Measurements from ENCODE around the gene ACR. TPM values are rescaled to one million over a fixed set of nuclear protein-coding genes. Genes with fewer than 3 reads are reported as not detected.
A peak's percentile ranks its signal among the peaks of the same experiment; 100 is the strongest.

Gene ACR
- total RNA-seq, 1 donor from 2014 or later = not detected

GRCh38 chr22:50730013-50730891 is 7.8 kb upstream of the ACR start:
- no peak for TF ChIP-seq CTCF (IDR thresholded peaks at IDR 0.05)
- H3K27me3 Mint-ChIP-seq = peaks cover 4% of the 10 kb centered on the region
- no peak for ATAC-seq (ENCODE audit: low read depth)
- POLR2A ChIA-PET = no interaction called here
- CTCF ChIA-PET = no interaction called here
- no peak overlapping the region for H3K4me3 Mint-ChIP-seq
- H3K4me1 Mint-ChIP-seq = peaks cover 6% of the 10 kb centered on the region
- H3K36me3 Mint-ChIP-seq (ENCODE audit: low read depth) = no peaks in the 10 kb centered on the region
- intact Hi-C loops (cut with micrococcal nuclease) = no loop called here
- H3K27ac Mint-ChIP-seq = no peak overlapping the region
- no peak for DNase-seq
- no peaks in the 10 kb centered on the region for H3K9me3 Mint-ChIP-seq

GRCh38 chr22:50730941-50731661 is 6.9 kb upstream of the ACR start:
- Mint-ChIP-seq H3K4me1 (peaks cover 6% of the 10 kb centered on the region), H3K27me3 (peaks cover 4% of the 10 kb centered on the region), H3K36me3 (ENCODE audit: low read depth) (no peaks in the 10 kb centered on the region), H3K27ac (no peak overlapping the region), H3K4me3 (no peak overlapping the region), H3K9me3 (no peaks in the 10 kb centered on the region)
- TF ChIP-seq CTCF (IDR thresholded peaks at IDR 0.05) = no peak
- intact Hi-C loops (cut with micrococcal nuclease) = no loop called here
- ATAC-seq (ENCODE audit: low read depth) = no peak
- CTCF ChIA-PET = no interaction called here
- POLR2A ChIA-PET = no interaction called here
- DNase-seq = no peak

GRCh38 chr22:50731811-50732624 is 6.0 kb upstream of the ACR start:
- H3K27ac Mint-ChIP-seq = no peak overlapping the region
- peaks cover 9% of the 10 kb centered on the region for H3K27me3 Mint-ChIP-seq
- H3K4me3 Mint-ChIP-seq = no peak overlapping the region
- peaks cover 6% of the 10 kb centered on the region for H3K4me1 Mint-ChIP-seq
- TF ChIP-seq CTCF (IDR thresholded peaks at IDR 0.05) = no peak
- no peaks in the 10 kb centered on the region for H3K36me3 Mint-ChIP-seq (ENCODE audit: low read depth)
- H3K9me3 Mint-ChIP-seq = no peaks in the 10 kb centered on the region
- ATAC-seq (ENCODE audit: low read depth) (peak; percentile 50), DNase-seq (no peak)
- intact Hi-C loops (cut with micrococcal nuclease) = no loop called here
- ChIA-PET CTCF (no interaction called here), POLR2A (no interaction called here)

GRCh38 chr22:50732681-50733080 is 5.3 kb upstream of the ACR start:
- Mint-ChIP-seq H3K4me1 (peaks cover 6% of the 10 kb centered on the region), H3K9me3 (no peaks in the 10 kb centered on the region), H3K4me3 (no peak overlapping the region), H3K27me3 (peaks cover 9% of the 10 kb centered on the region), H3K36me3 (ENCODE audit: low read depth) (no peaks in the 10 kb centered on the region), H3K27ac (no peak overlapping the region)
- POLR2A ChIA-PET = no interaction called here
- CTCF ChIA-PET = no interaction called here
- ATAC-seq (ENCODE audit: low read depth) = no peak
- intact Hi-C loops (cut with micrococcal nuclease) = no loop called here
- no peak for DNase-seq
- no peak for TF ChIP-seq CTCF (IDR thresholded peaks at IDR 0.05)
